ENCODE data around the gene OLFM1.

The OLFM1 gene

DNA sequence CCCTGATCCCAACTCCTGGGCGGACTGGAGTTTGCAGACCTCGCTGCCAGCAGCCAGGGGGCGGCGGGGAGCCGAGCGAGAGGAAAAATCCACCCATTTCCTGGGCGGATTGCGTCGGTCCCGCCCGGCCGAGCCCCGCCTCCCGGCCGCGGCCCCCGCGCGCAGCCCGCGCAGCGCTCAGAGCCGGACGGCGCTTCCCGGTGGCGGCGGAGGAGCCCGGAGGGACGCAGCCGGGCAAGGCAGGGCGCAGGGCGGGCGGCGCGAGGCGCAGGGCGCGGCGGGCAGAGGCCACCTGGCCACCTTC is at the start of gene OLFM1:
OLFM1 (plus strand) TSS at position 180 of the 304 bp plus-strand sequence. CDS start 322 bp downstream, outside the sequence.
- DNase-seq = no peak

DNA sequence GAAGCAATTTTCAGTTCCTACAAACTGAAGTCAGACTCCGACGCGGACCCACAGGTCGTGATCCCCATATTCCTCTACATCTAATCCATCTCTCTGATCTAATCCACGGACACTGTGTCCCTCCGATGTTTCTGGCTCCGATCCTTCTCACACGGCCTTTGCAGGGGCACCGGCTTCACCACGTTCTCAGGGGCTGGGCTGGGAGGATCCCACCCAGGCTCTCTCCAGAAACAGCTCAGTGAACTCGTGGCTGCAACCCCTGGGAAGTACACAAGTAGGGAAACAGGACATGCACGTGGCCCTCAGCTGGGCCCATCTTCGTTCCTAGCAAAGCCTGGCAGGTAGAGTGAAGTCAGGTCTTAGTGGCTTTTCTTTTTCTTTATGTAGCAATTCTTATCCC is 49.1 kb upstream of the OLFM1 start:
- DNase-seq = no peak

DNA sequence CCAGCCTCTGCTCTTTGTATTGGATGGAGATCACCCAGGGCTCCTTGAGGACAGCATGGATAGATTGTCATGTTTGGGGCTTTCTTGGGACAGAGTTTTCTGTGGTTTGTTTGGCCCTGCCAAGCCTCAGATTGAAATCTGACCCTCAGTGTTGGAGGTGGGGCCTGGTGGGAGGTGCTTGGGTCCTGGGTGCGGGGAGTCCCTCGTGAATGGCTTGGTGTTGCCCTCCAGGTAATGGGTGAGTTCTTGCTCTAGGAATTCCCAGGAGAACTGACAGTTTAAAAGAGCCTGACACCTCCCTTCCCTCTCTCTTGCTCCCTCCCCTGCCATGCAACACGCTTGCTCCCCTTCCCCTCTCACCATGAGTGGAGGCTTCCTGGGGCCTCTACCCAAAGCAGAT is 48.6 kb upstream of the OLFM1 start:
- no peak for DNase-seq

DNA sequence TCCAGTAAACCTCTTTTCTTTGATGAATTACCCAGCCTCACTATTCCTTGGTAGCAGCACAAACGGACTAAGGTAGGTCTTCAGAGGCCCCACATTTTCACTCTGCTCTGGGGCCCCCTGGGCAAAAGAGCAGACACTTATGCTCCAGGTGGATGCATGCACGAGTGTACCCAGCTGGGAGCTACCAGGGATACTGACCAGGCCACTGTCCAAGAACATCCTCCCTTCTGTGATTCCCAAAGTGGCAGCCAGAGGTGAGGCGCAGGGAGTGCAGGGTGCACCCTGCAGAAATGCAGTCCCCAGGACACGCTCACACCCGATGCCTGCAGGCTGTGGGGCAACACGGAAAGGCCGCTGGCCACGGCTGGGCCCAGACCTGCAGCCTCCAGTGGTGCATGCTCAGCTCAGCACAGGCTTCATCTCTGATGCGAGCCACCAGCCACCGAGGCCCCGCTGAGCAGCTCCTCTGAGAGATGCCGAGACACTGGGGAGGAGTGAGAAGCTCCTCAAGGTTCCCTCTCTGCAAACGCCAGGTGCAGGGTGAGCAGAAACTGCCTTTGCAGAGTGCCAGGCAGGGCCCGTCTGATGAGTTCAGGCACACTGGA is 48.1 kb upstream of the OLFM1 start:
- no peak for DNase-seq

DNA sequence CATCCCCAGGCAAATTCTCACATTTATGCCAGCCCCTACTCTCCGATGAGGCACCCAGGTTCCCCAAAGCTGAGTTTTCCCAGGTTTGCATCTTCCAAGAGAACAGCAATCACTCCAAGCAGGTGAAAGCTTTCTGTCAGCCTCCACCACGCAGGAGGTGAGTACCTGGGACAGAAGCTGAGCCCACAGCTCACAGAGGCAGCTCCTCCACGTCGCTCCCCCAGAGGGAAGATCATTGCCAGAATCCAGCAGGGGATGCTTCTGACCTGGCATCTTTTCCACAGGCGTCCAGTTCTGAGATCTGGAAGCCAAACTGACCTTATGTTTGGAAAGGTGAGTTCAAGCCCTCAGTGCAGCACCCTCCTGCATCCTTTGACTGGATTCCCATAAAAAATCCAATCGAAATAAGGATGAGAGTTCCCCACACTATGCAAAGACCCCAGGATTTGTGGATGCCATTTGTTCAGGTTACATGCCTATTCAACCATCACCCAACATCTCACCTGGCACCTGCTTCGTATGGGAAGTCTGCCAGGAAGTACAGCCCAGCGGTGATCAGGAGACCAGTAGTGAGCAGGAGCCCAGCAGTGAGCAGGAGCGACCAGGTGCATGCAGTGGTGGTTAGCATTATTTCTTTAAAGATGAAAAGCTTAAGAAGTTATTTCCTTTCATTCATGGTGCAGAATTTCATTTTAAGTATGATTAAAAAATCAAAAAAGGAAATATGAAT is 47.4 kb upstream of the OLFM1 start:
- no peak for DNase-seq

- DNase-seq = no peak
Observed at GRCh38 chr9:135040892-135041291, 46.6 kb upstream of the OLFM1 start.

DNA sequence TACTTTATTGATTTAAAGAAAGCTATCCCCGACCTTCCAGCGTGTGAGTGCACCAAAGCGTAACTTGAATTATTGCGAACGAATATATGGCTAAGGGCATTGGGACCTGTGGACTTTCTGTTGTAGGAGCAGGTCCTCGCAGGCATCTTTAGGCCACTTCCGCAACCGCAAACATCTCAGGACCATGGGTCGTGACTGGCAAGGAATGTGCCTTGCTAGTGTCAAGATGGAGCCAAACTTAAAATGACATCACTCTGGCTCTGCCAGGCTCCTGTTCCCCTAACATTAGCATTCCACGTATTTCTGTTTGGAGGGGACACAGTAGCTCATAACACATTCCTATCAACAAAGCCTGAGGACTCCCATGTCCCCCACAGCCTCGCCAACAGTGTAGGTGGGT is 44.1 kb upstream of the OLFM1 start:
- DNase-seq = no peak

GRCh38 chr9:135045264-135045927 is 42.1 kb upstream of the OLFM1 start:
- DNase-seq = no peak

- DNase-seq = no peak
Observed at GRCh38 chr9:135045928-135046738, 41.3 kb upstream of the OLFM1 start.

DNA sequence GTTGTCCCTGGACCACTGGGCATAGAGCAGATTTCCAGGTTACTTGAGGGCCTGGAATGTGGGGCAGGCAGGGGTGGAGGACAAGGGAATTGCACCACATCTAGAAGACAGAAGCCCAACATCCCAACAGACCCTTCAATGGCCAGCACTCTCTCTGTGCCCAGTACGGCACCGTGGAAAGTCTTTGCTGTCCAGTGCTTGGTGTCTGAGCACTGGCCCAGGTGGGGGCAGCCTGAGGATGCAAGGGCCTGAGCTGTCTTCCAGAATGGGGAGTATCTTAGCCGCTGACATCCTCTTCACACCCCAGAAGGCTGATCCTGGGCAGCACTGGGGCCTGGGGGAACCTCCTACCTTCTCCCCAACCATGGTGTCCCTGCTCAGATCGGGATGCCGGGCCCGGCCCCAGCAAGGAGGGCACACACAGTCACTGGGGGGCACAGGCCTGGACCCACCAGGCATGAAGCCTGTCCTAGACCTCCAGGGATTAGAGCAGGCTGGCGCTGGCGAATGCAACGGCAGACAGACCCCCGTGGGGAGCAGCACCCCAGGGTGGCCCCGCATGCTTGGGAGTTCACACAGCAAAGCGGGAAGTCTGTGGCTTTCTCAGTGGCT is 40.6 kb upstream of the OLFM1 start:
- DNase-seq = no peak

DNA sequence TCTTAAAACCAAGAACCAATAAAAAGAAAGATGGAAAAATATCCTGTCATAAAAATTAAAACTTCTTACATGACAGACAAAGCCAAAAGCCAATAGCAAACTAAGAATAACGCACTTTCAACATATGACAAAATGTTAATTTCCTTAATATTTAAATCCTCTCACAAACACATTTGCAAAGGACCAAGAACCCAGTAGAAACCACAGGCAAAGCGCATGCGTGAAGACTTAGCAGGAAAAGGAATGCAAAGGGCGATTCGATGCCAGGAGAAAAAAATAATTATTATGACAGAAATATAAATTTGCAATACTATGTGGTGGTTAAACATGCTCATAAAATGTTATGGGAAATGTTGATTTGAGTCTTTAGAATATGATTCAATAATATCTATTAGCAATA is 39.9 kb upstream of the OLFM1 start:
- no peak for DNase-seq

DNA sequence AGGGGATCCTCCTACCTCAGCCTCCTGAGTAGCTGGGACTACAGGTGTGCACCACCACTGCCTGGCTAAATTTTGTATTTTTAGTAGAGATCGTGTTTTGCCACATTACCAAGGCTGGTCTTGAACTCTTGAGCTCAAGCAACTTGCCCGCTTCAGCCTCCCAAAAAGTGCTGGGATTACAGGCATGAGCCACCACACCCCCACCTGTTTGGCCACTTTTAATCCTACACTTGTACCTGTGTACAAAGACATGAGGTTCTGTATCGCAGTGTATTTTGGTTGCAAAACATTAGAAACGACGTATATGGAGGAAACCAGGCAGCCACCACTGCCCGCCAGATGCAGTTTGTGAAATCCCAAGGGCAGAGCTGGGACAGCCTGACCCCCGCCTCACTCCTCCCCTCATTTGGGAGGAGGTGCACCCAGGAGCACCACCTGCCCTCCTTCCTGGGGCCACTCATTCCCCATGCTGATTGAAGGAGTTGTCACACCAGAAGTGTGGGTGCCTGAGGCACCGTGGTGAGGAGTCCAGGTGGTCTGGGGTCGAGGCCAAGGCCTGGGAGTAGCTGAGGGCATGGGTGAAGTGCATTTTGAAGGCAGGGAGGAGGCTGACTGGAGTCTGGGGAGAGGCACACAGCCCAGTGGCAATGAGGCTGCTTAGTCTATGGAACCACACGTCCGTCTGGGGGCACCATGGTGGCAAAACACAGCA is 39.3 kb upstream of the OLFM1 start:
- no peak for DNase-seq

GRCh38 chr9:135048758-135049444 is 38.6 kb upstream of the OLFM1 start:
- DNase-seq = no peak

DNA sequence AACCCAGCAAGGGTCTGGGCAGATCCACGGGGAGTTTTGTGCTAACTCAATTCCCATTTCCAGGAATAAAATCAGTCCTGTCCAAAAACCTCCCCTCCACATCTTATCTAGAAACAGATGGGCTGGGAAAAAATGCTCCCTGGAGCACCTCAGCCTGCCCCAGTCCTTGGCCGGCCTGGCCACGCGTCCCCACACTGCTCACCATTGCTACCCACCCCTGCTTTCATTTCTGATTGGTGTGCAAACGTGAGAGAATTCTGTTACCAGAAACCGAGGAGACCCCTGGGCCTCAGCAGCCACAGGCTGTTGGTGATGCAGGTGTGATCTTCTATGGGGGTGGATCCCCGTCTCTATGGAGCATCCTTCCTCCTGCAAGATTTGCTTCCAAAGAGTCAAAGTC is 38.0 kb upstream of the OLFM1 start:
- no peak for DNase-seq

- no peak for DNase-seq
Observed at GRCh38 chr9:135050072-135050990, 37.1 kb upstream of the OLFM1 start.

GRCh38 chr9:135051316-135052038 is 36.0 kb upstream of the OLFM1 start:
- no peak for DNase-seq

GRCh38 chr9:135053133-135053532 is 34.3 kb upstream of the OLFM1 start:
- DNase-seq = no peak

DNA sequence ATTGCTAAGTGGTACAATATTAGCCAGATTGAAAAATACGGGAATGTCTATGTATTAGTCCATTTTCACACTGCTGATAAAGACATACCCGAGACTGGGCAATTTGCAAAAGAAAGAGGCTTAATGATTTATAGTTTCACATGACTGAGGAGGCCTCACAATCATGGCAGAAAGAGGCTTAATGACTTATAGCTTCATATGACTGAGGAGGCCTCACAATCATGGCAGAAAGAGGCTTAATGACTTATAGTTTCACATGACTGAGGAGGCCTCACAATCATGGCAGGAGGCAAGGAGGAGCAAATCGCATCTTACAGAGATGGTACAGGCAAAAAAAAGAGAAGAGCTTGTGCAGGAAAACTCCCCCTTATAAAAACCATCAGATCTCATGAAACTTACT is 32.3 kb upstream of the OLFM1 start:
- no peak for DNase-seq

GRCh38 chr9:135056541-135056940 is 30.9 kb upstream of the OLFM1 start:
- no peak for DNase-seq

All from CD4-positive, alpha-beta T cell treated with Interferon gamma for 1 hour (primary cell).